D341Med (cell line): ENCODE data around the gene POMGNT1.
A peak's percentile ranks its signal among the peaks of the same experiment; 100 is the strongest.

Experiments used
- DNase-seq: peaks from one replicate; pipeline ENCODE4 v3.0.0; 2012; ENCODE audit warnings: low spot score

POMGNT1 gene

DNA sequence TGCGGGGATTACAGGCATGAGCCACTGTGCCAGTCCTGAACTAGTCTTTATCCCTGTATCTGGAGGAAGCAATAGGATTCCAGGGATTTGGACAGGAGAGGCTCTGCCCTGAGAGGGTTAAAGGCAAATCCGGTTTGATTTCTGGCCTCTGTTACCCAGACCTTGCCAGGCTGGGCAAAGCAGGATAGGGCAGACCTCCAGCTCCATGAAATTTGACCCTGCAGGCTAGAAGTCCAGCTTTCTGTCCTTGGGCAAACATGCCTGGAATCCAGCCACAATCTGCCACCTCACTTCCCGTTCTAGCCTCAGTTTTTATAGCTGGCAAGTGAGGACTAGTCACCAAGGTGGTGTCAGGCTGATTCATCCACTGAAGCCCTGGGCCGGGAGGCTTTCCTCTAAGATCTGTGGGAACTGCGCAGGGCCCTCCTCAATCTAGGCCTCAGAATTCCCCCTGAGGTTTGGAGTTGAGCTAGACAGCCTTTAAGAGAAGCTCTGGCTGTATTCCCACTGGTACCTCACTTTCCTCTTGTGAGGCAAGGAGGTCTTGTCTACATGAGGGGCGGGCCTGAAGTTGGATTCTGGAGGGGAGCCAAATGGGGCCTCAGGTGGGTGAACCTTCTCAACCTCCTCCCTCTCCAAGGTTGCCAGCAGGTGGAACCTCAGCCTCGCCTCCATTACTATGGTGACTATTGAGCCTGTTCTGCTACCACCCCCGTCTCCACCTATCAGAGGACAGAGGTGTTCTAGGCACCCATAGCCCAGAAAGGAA, 15.0 kb downstream of the POMGNT1 start:
- no peak for DNase-seq

- DNase-seq = no peak
These were observed 16.6 kb downstream of the POMGNT1 start for GRCh38 chr1:46181343-46182260.

DNA sequence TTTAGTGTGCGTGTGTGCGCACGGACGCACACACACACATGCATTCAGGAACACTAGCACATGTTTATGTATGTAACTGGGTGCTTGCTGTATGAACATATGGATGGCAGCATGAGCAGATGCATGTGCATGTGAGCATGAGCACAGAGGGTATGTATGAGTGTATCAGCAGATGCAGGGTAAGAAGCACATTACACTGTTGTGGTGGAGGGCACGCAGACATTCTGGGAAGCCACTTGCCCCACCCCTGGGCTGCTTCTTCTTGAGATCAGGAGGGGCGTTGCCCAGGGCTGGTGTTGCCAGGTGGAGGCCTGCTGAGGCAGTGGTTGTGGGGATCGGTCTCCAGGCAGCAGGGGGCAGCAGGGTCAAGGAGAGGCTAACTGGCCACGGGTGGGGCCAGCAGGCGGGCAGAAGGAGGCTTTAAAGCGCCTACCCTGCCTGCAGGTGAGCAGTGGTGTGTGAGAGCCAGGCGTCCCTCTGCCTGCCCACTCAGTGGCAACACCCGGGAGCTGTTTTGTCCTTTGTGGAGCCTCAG, 18.1 kb downstream of the POMGNT1 start:
- no peak for DNase-seq

GRCh38 chr1:46179138-46180081, 18.8 kb downstream of the POMGNT1 start:
- peak; percentile 83 for DNase-seq

GRCh38 chr1:46176211-46176865, 21.9 kb downstream of the POMGNT1 start, which contains the start of gene P3R3URF:
P3R3URF (minus strand) TSS chr1:46176488; CDS start chr1:46176471, 17 bp downstream.
- no peak for DNase-seq

DNA sequence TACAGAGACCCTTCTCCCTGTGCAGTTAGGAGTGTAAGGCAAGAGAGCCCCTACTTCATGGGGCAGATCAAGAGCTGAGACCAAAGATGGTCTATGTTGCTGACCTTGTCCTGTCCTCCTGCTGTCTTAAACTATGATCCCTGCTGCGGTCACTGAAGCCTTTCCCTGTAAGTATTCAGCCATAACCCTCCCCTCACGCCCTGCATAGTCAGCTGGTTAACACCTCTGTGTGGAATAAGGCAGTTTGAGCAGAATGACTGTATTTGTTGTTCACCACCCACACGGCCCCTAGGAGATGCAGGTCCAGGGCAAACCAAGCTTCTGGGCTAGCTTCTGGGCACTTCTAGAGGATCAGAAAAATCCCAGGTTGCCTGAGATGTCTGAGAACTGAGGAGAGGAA, 23.0 kb downstream of the POMGNT1 start:
- no peak for DNase-seq

DNA sequence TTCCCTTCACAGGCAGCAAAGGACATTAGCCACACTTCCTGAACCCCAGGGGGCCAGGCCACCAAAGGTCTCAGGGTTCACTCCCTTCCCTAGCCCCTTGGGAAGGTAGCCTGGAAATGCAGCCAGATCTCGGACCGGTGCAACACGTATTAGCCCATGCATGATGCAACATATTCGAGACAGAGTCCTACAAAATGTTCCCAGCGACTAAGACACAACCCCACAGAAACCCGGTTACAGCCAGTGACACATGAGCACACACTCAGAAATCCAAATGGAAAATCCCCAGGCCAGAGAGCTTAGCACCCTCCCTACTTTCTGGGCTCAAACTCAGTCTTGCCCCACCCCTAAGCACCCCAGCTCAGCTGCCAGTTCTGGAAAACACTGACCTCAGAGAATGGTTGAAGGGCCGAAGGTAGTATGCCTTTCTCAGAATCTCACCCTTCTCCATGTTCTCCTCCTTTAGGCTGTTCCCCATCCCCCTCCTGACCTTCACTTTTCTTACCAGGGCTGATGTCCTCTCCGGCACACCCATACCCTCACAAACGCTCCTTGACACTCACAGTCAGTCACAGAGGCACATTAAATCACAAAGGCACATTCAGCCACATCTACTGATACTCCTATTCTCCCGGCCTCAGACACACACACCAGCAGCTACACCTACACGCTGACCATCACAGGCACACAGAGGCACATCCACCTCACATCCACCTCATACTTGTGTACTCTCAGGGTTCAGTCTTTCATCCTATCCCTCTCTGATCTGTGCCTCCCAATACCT, 23.6 kb downstream of the POMGNT1 start, which contains the start of gene TSPAN1:
TSPAN1 (plus strand) TSS at position 640 of the 784 bp plus-strand sequence. CDS start 6,021 bp downstream, outside the sequence.
- no peak for DNase-seq

- DNase-seq = peak; percentile 61
These were observed 24.8 kb downstream of the POMGNT1 start for GRCh38 chr1:46173361-46173856.

DNA sequence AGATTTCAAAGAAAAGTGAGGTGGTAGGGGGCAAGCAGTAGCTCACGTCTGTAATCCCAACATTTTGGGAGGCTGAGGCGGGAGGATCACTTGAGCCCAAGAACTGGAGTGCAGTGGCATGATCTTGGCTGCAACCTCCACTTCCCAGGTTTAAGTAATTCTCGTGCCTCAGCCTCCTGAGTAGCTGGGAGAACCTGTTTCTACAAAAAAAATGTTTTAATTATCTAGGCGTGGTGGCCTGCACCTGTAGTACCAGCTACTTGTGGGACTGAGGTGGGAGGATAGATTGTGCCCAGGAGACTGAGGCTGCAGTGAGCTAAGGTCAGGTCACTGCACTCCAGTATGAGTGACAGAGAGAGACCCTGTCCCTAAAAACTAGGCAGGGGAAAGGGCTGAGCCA, 25.9 kb downstream of the POMGNT1 start:
- no peak for DNase-seq

DNA sequence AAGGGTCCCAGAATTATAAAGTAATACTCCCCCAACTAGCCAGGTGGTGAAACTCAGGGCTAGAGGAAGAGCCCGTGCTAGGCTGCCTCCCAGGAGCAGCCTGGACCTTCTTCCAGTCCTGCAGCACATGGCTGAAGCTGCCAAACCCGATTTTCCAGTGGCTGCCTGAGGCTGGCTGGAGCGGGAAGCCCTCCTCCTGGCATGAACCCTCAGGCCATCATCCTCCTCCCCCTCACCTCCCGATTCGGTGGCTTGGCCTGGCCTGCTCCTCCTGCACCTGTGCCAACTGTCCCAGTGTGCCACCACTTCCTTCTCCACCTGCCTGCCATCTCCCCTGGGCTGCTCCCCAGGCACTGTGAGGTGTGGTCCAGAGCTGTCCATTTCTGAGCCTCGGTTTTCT, 26.4 kb downstream of the POMGNT1 start:
- no peak for DNase-seq

GRCh38 chr1:46171351-46171750, 26.9 kb downstream of the POMGNT1 start:
- no peak for DNase-seq

GRCh38 chr1:46169811-46170454, 28.3 kb downstream of the POMGNT1 start:
- DNase-seq = no peak

DNA sequence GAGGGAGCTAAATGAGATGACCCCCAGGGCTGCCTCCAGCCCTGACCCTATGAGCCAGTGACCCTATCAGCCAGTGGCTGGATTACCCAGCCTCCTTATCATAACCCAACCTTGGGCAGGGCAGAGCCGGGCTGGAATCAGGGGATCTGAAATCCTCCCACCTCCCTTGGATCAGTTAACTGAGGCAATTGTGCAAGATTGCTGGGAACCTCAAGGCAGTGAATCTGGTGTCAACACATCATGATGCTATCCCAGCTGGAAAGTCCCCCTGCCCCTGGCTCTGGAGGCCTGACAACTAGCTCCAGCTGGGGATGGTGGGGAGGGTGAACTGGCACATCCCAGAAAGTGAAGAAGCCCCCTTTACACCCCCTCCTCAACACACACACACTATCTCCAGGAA, 29.8 kb downstream of the POMGNT1 start:
- no peak for DNase-seq

DNA sequence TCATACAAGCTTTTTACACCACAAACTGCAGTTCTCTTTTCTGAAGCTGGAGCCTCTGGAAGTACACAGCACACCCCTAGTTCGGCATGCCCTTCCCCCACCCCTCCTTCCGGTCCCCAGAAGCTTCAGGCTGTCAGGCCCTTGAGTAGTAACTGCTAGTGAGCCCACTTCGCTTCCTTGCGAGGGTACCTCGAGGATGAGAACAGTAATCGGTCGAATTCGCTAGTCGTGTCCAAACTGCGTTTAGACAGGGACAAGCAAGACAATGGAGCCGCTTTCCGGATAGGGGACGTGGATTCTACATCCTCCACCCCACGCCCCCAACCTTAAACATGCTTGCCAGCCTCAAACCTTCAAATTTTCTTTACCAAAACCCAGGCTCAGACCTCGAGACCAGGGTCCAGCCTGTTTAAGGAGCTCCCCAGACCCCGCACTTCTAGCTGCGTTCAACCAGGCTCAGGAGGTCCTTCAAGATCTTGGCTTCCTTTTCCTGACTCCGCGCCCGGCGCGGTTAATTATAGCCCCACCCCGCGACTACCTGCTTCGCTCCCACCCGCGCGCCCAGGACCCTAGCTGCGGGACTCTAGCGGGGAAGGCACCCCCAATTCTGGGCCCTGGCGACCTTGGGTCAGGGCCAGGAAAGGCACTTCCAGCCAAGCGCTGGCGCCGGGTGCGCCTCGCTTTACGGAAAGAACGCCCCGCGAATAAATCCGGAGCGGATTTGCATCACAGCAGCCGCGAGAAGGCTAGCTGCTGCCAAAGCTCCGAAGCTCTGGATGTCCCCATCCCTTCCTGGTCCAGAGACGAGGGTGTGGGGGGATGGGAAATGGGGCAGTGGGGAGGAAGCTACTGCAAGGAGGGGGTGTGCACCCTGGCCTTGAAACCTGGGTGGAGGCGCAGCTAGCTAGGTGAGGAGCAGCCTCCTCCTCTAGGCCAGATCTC, 31.4 kb downstream of the POMGNT1 start:
- DNase-seq = no peak

DNA sequence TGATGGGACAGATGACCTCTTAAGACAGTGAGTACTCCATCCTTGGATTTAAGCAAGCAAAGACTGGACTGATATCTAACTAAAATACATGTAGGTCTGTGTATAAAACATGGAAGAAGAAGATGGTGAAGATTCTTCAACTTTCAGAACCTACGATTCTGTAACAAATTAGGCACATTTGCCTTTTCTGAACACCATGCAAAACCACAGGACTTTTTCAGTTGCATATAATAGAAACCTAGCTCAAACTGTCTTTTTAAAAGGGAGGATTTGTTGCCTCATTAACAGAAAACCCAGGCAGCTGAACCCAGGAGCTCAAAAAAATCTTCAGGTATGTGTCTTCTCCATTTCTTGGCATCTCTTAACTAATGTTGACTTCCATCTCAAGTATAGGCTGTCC, 38.0 kb downstream of the POMGNT1 start:
- DNase-seq = no peak

DNA sequence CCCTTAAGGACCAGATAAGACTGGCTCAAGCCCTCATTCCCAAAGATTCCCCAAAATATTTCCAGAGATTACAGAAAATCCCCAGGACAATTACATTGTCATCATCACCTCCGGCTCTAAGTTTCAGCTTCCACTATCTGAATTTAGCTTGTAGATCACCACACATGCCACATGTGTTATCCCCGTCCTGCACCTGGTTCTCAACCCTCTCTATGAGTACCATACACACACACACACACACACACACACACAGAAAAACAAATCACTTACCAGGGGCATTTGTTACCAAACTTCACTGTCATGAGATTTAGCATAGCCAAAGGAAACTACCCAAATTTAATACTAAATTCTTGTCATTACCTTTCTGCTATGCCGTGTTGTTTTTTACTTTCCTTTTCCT, 38.7 kb downstream of the POMGNT1 start:
- DNase-seq = no peak

- no peak for DNase-seq
These were observed 39.6 kb downstream of the POMGNT1 start for GRCh38 chr1:46158312-46159281.
